HepG2 (cell line): ENCODE data around the gene NGEF. TPM values are rescaled to one million over a fixed set of nuclear protein-coding genes. Genes with fewer than 3 reads are reported as not detected.

Source experiments
- ADNP ChIP-seq: sonication (generic); formaldehyde crosslinking; IDR thresholded peaks from 2 replicates; pipeline ENCODE4 v1.4.0; 2020; ENCODE audit warnings: missing genetic modification reagents
- ATF2 ChIP-seq: sonication (generic); formaldehyde crosslinking; IDR thresholded peaks from 2 replicates; pipeline ENCODE4 v1.4.0; 2020; ENCODE audit warnings: missing genetic modification reagents
- ATF6 ChIP-seq: sonication (generic); formaldehyde crosslinking; conservative IDR thresholded peaks from 2 replicates; pipeline ENCODE4 v1.4.0; 2020; ENCODE audit warnings: missing genetic modification reagents
- DMAP1 ChIP-seq: IDR thresholded peaks from 2 replicates; pipeline ENCODE4 v1.6.1; 2016
- GLI4 ChIP-seq: sonication (generic); formaldehyde crosslinking; IDR thresholded peaks from 2 replicates; pipeline ENCODE4 v1.5.1; 2020; ENCODE audit warnings: missing genetic modification reagents, mild to moderate bottlenecking, moderate library complexity, borderline replicate concordance
- IKZF1 ChIP-seq: fragments of 450-650 bp; IDR thresholded peaks from 2 replicates; pipeline ENCODE4 v1.7.1; 2016
- IRF9 ChIP-seq: sonication (generic); formaldehyde crosslinking; IDR thresholded peaks from 2 replicates; pipeline ENCODE4 v1.8.0; 2022; ENCODE audit warnings: missing genetic modification reagents, mild to moderate bottlenecking, borderline replicate concordance
- MLLT10 ChIP-seq: sonication (generic); formaldehyde crosslinking; IDR thresholded peaks from 2 replicates; pipeline ENCODE4 v1.4.0; 2020; ENCODE audit warnings: missing genetic modification reagents
- MLX ChIP-seq: IDR thresholded peaks from 2 replicates; pipeline ENCODE4 v1.6.1; 2016
- NFE2L1 ChIP-seq: sonication (generic); formaldehyde crosslinking; IDR thresholded peaks from 2 replicates; pipeline ENCODE4 v1.4.0; 2020; ENCODE audit warnings: missing genetic modification reagents, mild to moderate bottlenecking, borderline replicate concordance
- PAXIP1 ChIP-seq: sonication (generic); formaldehyde crosslinking; conservative IDR thresholded peaks from 2 replicates; pipeline ENCODE4 v1.4.0; 2020; ENCODE audit warnings: mild to moderate bottlenecking, missing genetic modification reagents, moderate library complexity
- SETDB1 ChIP-seq: sonication (generic); formaldehyde crosslinking; IDR thresholded peaks from 2 replicates; pipeline ENCODE4 v1.5.1; 2020; ENCODE audit warnings: missing genetic modification reagents, mild to moderate bottlenecking, borderline replicate concordance
- SRSF4 ChIP-seq: fragments of 200-400 bp; formaldehyde crosslinking; IDR thresholded peaks from one replicate; pipeline ENCODE4 v1.6.1; 2018; ENCODE audit warnings: mild to moderate bottlenecking, low read depth, low read length, moderate library complexity; ENCODE audit not compliant: poor library complexity, severe bottlenecking
- U2AF2 ChIP-seq: fragments of 200-400 bp; formaldehyde crosslinking; IDR thresholded peaks from 2 replicates; pipeline ENCODE4 v1.6.1; 2017; ENCODE audit warnings: low read depth, mild to moderate bottlenecking, low read length
- XBP1 ChIP-seq: sonication (generic); formaldehyde crosslinking; IDR thresholded peaks from 2 replicates; pipeline ENCODE4 v1.5.0; 2020; ENCODE audit warnings: missing genetic modification reagents
- XRCC5 ChIP-seq: fragments of 200-400 bp; formaldehyde crosslinking; optimal IDR thresholded peaks from 2 replicates; pipeline ENCODE3; 2017; ENCODE audit warnings: mild to moderate bottlenecking, low read length
- ZIK1 ChIP-seq: sonication (generic); formaldehyde crosslinking; IDR thresholded peaks from 2 replicates; pipeline ENCODE4 v1.5.0; 2020; ENCODE audit warnings: mild to moderate bottlenecking, low read depth, missing genetic modification reagents, borderline replicate concordance
- ZNF557 ChIP-seq: sonication (generic); formaldehyde crosslinking; IDR thresholded peaks from 2 replicates; pipeline ENCODE4 v1.4.0; 2020; ENCODE audit warnings: missing genetic modification reagents
- ZNF572 ChIP-seq: sonication (generic); formaldehyde crosslinking; IDR thresholded peaks from 2 replicates; pipeline ENCODE4 v1.5.1; 2020; ENCODE audit warnings: mild to moderate bottlenecking, missing genetic modification reagents
- ZNF615 ChIP-seq: sonication (generic); formaldehyde crosslinking; IDR thresholded peaks from 2 replicates; pipeline ENCODE4 v1.5.0; 2020; ENCODE audit warnings: mild to moderate bottlenecking, missing genetic modification reagents, borderline replicate concordance
- ZNF782 ChIP-seq: sonication (generic); formaldehyde crosslinking; IDR thresholded peaks from 2 replicates; pipeline ENCODE4 v1.4.0; 2020; ENCODE audit warnings: missing genetic modification reagents, mild to moderate bottlenecking, borderline replicate concordance
- polyA plus RNA-seq, 8 experiments: library from polyadenylated mRNA; depleted of rRNA in 3 of 8; stranded (reverse) in 7 of 8; unstranded in 1 of 8; fragments of >200 nt; fragmentation: Illumina TruSeq in 4 of 8; extraction: Trizol in 4 of 8; gene quantifications; 2 replicates each; pipeline versions ENCODE4 v1.2.1 to v1.2.3, GENCODE V29; 2011 to 2016; ENCODE audit warnings: low read depth in 4 of 8, missing spikeins in 1 of 8, mixed read lengths in 1 of 8; ENCODE audit not compliant: insufficient read depth in 1 of 8
- total RNA-seq, 5 experiments: library from RNA; depleted of rRNA; stranded (reverse); fragments of >200 nt; fragmentation: Illumina TruSeq; extraction: Trizol; gene quantifications; 2 replicates each; pipeline ENCODE4 v1.2.3, GENCODE V29; 2016; ENCODE audit warnings: low read depth in 1 of 5

NGEF gene
- total and polyA plus RNA-seq, 2 of the 13 experiments (the other 11 are each of a cell fraction or from before 2014, with no cell fraction given), result 14.4 to 36.9 TPM

- TF ChIP-seq ATF6 (CRISPR knock-in tag) (no peak; the same call in 1 of the 2 replicates), ZNF782 (0 out of 2 replicates have a peak, but pooled peaks have one; percentile 14), ATF2 (CRISPR knock-in tag) (0 out of 2 replicates have a peak, but pooled peaks have one; percentile 16), ZNF615 (CRISPR knock-in tag) (no peak), MLX (CRISPR knock-in tag) (no peak; the same call in 1 of the 2 replicates), ZNF572 (CRISPR knock-in tag) (0 out of 2 replicates have a peak, but pooled peaks have one; percentile 36), IRF9 (CRISPR knock-in tag) (no peak), MLLT10 (CRISPR knock-in tag) (no peak), GLI4 (CRISPR knock-in tag) (no peak; the same call in 1 of the 2 replicates), IKZF1 (no peak), XRCC5 (peak; percentile 87), ZNF557 (CRISPR knock-in tag) (no peak), XBP1 (CRISPR knock-in tag) (no peak), PAXIP1 (CRISPR knock-in tag) (peak; percentile 90), ADNP (CRISPR knock-in tag) (peak; percentile 95), NFE2L1 (no peak), SRSF4 (no peak), SETDB1 (CRISPR knock-in tag) (no peak), DMAP1 (CRISPR knock-in tag) (peak; percentile 65), ZIK1 (CRISPR knock-in tag) (no peak), U2AF2 (no peak)
These were observed 48.8 kb upstream of the NGEF start (continued) for GRCh38 chr2:233061591-233062450.
